Gastrocnemius medialis (tissue), 4 donors: ENCODE results near the gene MGRN1.

Source experiments
- CTCF ChIP-seq, 5 experiments: fragments of 450-650 bp in 3 of 5; fragments of 200-600 bp in 2 of 5; sonication (generic) in 2 of 5; IDR thresholded peaks in 4 of 5; conservative IDR thresholded peaks in 1 of 5; 1 replicate in 4 of 5; 2 replicates in 1 of 5; pipeline ENCODE4 v1.5.1; 2016 to 2019; ENCODE audit warnings: antibody characterized with exemption in 5 of 5, mild to moderate bottlenecking in 3 of 5, moderate library complexity in 3 of 5
- POLR2A ChIP-seq, 2 donors: fragments of 450-650 bp; IDR thresholded peaks; one replicate each; pipeline ENCODE4 v1.6.1; 2017; ENCODE audit warnings: antibody characterized with exemption in 2 of 2, mild to moderate bottlenecking in 2 of 2, moderate library complexity in 2 of 2

GRCh38 chr16:4640572-4641305, 16.1 kb downstream of the MGRN1 start:
- no peak for TF ChIP-seq CTCF (IDR thresholded peaks at IDR 0.05 in 4 of 5, conservative IDR thresholded peaks at IDR 0.05 in 1 of 5)
- no peak for TF ChIP-seq POLR2A (IDR thresholded peaks at IDR 0.05)
